ENCODE results near the gene SH3PXD2A. TPM values are rescaled to one million over a fixed set of nuclear protein-coding genes. Genes with fewer than 3 reads are reported as not detected.
A peak's percentile ranks its signal among the peaks of the same experiment; 100 is the strongest.

The SH3PXD2A gene
- total and polyA plus RNA-seq, 9 of the 15 experiments (the other 6 are each of a cell fraction or from before 2014, with no cell fraction given) = 0.41 to 9.3 (median 2.5) TPM

GRCh38 chr10:103679096-103679790 lies 176.1 kb downstream of the SH3PXD2A start:
- BruUV-seq (replicated peaks) = no TSS peak
- Histone ChIP-seq H3K9me3 (replicated peaks; ENCODE audit: control insufficient read depth, insufficient read depth, low read depth, low read length) (no peaks in the 10 kb centered on the region), H3K79me2 (ENCODE audit: control insufficient read depth, insufficient read depth, low read length) (no peaks in the 10 kb centered on the region), H3K27ac (ENCODE audit: extremely low read depth, low read depth, low read length) (no peak overlapping the region), H3K9ac (ENCODE audit: insufficient read depth in 1 of 2, low read depth in 2 of 2, low read length in 2 of 2) (no peak overlapping the region), H3K4me1 (replicated peaks in 1 of 2; ENCODE audit: control insufficient read depth in 2 of 2, insufficient read depth in 2 of 2, low read length in 2 of 2) (peaks cover 0 to 10% of the 10 kb centered on the region in 2 experiments; a peak in 3 of 5 replicates), H3K27me3 (ENCODE audit: control insufficient read depth in 2 of 2, insufficient read depth in 2 of 2, low read length in 2 of 2) (no peaks in the 10 kb centered on the region), H4K20me1 (replicated peaks; ENCODE audit: control insufficient read depth, insufficient read depth, low read length) (no peaks in the 10 kb centered on the region), H3K9me1 (ENCODE audit: control insufficient read depth, insufficient read depth, low read length) (no peaks in the 10 kb centered on the region), H2AFZ (ENCODE audit: low read depth, low read length) (no peak overlapping the region), H3K4me2 (ENCODE audit: insufficient read depth, low read length) (no peak overlapping the region), H3K36me3 (ENCODE audit: control insufficient read depth, insufficient read depth, low read length) (no peaks in the 10 kb centered on the region), H3K4me3 (no peak overlapping the region)
- ChIA-PET POLR2A (interaction anchor here (1.5 kb wide), 1 partner anchor 11 kb away, joined by 5 read pairs; no protein-coding TSS in a partner anchor), CTCF (ENCODE audit: low intra/inter-chr PET ratio) (no interaction called here)
- WGBS (ENCODE audit: insufficient coverage, low coverage, missing lambda C conversion rate) = 100% methylated on average over 1 of the region's 4 CpGs
- FAIRE-seq (no peak), ATAC-seq (peak; percentile 66), DNase-seq (ENCODE audit: extremely low read depth in 1 of 4, low spot score in 3 of 4) (no peak)
- TF ChIP-seq PRDM10 (IDR thresholded peaks at IDR 0.05; ENCODE audit: partially characterized antibody) = peak; percentile 42
- no peak for TF ChIP-seq TBL1XR1 (IDR thresholded peaks at IDR 0.05; ENCODE audit: low read length in 2 of 2)
- TF ChIP-seq BCLAF1 (IDR thresholded peaks at IDR 0.05; ENCODE audit: borderline replicate concordance in 1 of 2, control insufficient read depth in 1 of 2, low read depth in 2 of 2, low read length in 1 of 2) = no peak
- TF ChIP-seq CREB5 (CRISPR knock-in tag; IDR thresholded peaks at IDR 0.05) = no peak
- no peak for TF ChIP-seq E4F1 (CRISPR knock-in tag; IDR thresholded peaks at IDR 0.05; ENCODE audit: borderline replicate concordance)
- intact Hi-C loops (cut with micrococcal nuclease) (no loop called here), in situ Hi-C loops (cut with MboI) (no loop called here)

All from K562 (cell line).